ENCODE measurements around the gene NUP62. TPM values are rescaled to one million over a fixed set of nuclear protein-coding genes. Genes with fewer than 3 reads are reported as not detected.

NUP62 gene
- total RNA-seq, 1 experiment from 2014 or later = 85.2 TPM

DNA sequence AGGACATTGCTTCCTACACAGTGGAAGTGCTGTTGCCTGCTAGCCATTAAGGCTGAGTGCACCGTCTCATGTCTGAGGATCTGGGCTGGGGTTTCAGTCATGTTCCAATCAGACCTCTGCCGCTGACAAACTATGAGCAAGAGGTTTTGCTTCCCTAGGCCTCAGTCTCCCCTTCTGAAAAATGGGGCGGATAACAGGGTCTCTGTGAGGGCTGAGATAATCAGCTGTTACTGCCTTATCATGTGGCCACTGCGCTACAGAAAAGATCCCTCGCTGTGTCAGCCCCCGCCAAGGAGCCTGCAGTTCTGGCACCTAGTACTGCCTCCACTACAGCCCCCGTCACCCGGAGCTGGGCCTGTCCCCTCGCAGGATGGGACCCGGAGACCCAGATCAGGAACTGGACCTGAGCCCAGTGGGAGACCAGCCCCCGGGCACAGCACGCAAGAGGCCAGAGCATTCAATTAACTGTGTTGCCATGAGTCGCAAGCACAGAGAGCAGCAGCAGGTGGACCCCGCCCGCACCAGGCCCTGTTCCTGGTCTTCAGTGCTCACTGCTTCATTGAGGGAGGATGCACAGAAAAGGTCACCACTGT is 58.9 kb downstream of the NUP62 start:
- no peak for ATAC-seq
- peaks cover 35% of the 10 kb centered on the region for H3K79me2 ChIP-seq (ENCODE audit: insufficient read depth, low read length)

More for the DNA sequence above, 58.9 kb downstream of the NUP62 start:
- Histone ChIP-seq H2AFZ (ENCODE audit: low read depth, low read length, poor library complexity, severe bottlenecking) (no peak overlapping the region), H3K36me3 (ENCODE audit: control insufficient read depth in 1 of 2, insufficient read depth in 2 of 2, low read length in 2 of 2) (peaks cover 0 to 9% of the 10 kb centered on the region in 2 experiments; a peak in 1 of 4 replicates), H4K20me1 (ENCODE audit: insufficient read depth) (no peaks in the 10 kb centered on the region), H3K9ac (ENCODE audit: low read length) (peak overlapping the region; percentile 68), H3K4me2 (ENCODE audit: low read length) (peak overlapping the region; percentile 79), H3K4me1 (ENCODE audit: control insufficient read depth in 1 of 2, insufficient read depth in 2 of 2, low read length in 2 of 2) (peaks cover 28 to 57% of the 10 kb centered on the region in 2 experiments; a peak in 3 of 4 replicates), H3K27ac (ENCODE audit: low read depth, low read length) (peak overlapping the region; percentile 83), H3K9me2 (ENCODE audit: insufficient read depth) (no peaks in the 10 kb centered on the region), H3K4me3 (replicated peaks in 1 of 2; ENCODE audit: low read depth in 1 of 2, low read length in 2 of 2) (peak overlapping the region; percentile 55 to 61), H3K9me3 (ENCODE audit: control insufficient read depth in 1 of 2, insufficient read depth in 1 of 2, low read depth in 1 of 2, low read length in 2 of 2) (no peaks in the 10 kb centered on the region), H3K27me3 (ENCODE audit: insufficient read depth, low read length) (no peaks in the 10 kb centered on the region)
- BruUV-seq (replicated peaks) = no TSS peak
- DNase-seq (ENCODE audit: low read depth, low spot score) = no peak
- intact Hi-C loops (cut with micrococcal nuclease) = no loop called here
- POLR2A ChIA-PET = interaction anchor here (2.0 kb wide), 1 partner anchor 20 kb away, joined by 12 read pairs; the partner anchor contains the start of gene PTOV1
- CTCF ChIA-PET = no interaction called here
- RAD21 ChIA-PET (ENCODE audit: low non-redundant PET in 1 of 2, low total read pairs in 2 of 2, uncharacterized antibody in 2 of 2, unreplicated experiment in 2 of 2) = interaction anchor here in 1 of 2 experiments (0.7 kb wide), 1 partner anchor 19 kb away, joined by 3 read pairs; no protein-coding TSS in a partner anchor
- no peak for TF ChIP-seq ZFX (IDR thresholded peaks at IDR 0.05)
- no peak for TF ChIP-seq ELF1 (IDR thresholded peaks at IDR 0.05; ENCODE audit: borderline replicate concordance, low read depth)
- TF ChIP-seq EZH2 (IDR thresholded peaks at IDR 0.05) = no peak
- no peak for TF ChIP-seq EGR1 (IDR thresholded peaks at IDR 0.05; ENCODE audit: low read depth)
- TF ChIP-seq EZH2phosphoT487 (IDR thresholded peaks at IDR 0.05; ENCODE audit: borderline replicate concordance) = no peak
- TF ChIP-seq, protein P1, sequence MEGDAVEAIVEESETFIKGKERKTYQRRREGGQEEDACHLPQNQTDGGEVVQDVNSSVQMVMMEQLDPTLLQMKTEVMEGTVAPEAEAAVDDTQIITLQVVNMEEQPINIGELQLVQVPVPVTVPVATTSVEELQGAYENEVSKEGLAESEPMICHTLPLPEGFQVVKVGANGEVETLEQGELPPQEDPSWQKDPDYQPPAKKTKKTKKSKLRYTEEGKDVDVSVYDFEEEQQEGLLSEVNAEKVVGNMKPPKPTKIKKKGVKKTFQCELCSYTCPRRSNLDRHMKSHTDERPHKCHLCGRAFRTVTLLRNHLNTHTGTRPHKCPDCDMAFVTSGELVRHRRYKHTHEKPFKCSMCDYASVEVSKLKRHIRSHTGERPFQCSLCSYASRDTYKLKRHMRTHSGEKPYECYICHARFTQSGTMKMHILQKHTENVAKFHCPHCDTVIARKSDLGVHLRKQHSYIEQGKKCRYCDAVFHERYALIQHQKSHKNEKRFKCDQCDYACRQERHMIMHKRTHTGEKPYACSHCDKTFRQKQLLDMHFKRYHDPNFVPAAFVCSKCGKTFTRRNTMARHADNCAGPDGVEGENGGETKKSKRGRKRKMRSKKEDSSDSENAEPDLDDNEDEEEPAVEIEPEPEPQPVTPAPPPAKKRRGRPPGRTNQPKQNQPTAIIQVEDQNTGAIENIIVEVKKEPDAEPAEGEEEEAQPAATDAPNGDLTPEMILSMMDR (IDR thresholded peaks at IDR 0.05 in 2 of 3, conservative IDR thresholded peaks at IDR 0.05 in 1 of 3; ENCODE audit: borderline replicate concordance in 1 of 3, insufficient read depth in 1 of 3, low read depth in 2 of 3, low read length in 2 of 3) = no peak
- TF ChIP-seq, protein P2, sequence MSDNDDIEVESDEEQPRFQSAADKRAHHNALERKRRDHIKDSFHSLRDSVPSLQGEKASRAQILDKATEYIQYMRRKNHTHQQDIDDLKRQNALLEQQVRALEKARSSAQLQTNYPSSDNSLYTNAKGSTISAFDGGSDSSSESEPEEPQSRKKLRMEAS (IDR thresholded peaks at IDR 0.05) = no peak
- no peak for TF ChIP-seq TCF7L2 (IDR thresholded peaks at IDR 0.05; ENCODE audit: borderline replicate concordance, extremely low read depth, insufficient read depth, insufficient read length)
- TF ChIP-seq, protein P3, sequence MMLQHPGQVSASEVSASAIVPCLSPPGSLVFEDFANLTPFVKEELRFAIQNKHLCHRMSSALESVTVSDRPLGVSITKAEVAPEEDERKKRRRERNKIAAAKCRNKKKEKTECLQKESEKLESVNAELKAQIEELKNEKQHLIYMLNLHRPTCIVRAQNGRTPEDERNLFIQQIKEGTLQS (IDR thresholded peaks at IDR 0.05) = no peak
- no peak for TF ChIP-seq SRF (IDR thresholded peaks at IDR 0.05; ENCODE audit: low read depth)
- TF ChIP-seq SIN3A (IDR thresholded peaks at IDR 0.05; ENCODE audit: low read depth) = no peak
- no peak for TF ChIP-seq CEBPB (IDR thresholded peaks at IDR 0.05; ENCODE audit: low read depth)
- TF ChIP-seq YY1 (IDR thresholded peaks at IDR 0.05; ENCODE audit: extremely low read depth, insufficient replicate concordance, low read depth, low read length) = no peak
- TF ChIP-seq, protein P4, sequence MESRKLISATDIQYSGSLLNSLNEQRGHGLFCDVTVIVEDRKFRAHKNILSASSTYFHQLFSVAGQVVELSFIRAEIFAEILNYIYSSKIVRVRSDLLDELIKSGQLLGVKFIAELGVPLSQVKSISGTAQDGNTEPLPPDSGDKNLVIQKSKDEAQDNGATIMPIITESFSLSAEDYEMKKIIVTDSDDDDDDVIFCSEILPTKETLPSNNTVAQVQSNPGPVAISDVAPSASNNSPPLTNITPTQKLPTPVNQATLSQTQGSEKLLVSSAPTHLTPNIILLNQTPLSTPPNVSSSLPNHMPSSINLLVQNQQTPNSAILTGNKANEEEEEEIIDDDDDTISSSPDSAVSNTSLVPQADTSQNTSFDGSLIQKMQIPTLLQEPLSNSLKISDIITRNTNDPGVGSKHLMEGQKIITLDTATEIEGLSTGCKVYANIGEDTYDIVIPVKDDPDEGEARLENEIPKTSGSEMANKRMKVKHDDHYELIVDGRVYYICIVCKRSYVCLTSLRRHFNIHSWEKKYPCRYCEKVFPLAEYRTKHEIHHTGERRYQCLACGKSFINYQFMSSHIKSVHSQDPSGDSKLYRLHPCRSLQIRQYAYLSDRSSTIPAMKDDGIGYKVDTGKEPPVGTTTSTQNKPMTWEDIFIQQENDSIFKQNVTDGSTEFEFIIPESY (IDR thresholded peaks at IDR 0.05; ENCODE audit: extremely low read depth, insufficient replicate concordance, low read length) = no peak
- TF ChIP-seq JUND (IDR thresholded peaks at IDR 0.05) = no peak
